ENCODE results near the gene CXCL16.

GRCh38 chr17:4753392-4753791 is 13.7 kb upstream of the CXCL16 start:
- no peak for TF ChIP-seq CTCF (conservative IDR thresholded peaks at IDR 0.05 in 1 of 2, IDR thresholded peaks at IDR 0.05 in 1 of 2; ENCODE audit: extremely low read depth in 1 of 2, insufficient read depth in 1 of 2, low read depth in 1 of 2, low read length in 2 of 2)
- TF ChIP-seq EZH2 (IDR thresholded peaks at IDR 0.05; ENCODE audit: borderline replicate concordance, low read length) = no peak

All from mammary epithelial cell (primary cell).